D721Med (cell line): ENCODE data around the gene CCDC78.

Experiments
- DNase-seq: peaks from one replicate; pipeline ENCODE4 v3.0.0; 2011; ENCODE audit warnings: low spot score; ENCODE audit not compliant: insufficient read length
- FAIRE-seq: peaks from 2 replicates; lab custom pipeline; 2011; peaks lifted over from hg19 to GRCh38; lab: Jason Lieb, UNC
- TF ChIP-seq, protein P1 (sequence below): IDR thresholded peaks from 2 replicates; pipeline ENCODE4 v1.5.1; 2012; ENCODE audit warnings: mild to moderate bottlenecking, control low read depth; ENCODE audit not compliant: insufficient read depth; ENCODE audit errors: missing control alignments

The CCDC78 gene

DNA sequence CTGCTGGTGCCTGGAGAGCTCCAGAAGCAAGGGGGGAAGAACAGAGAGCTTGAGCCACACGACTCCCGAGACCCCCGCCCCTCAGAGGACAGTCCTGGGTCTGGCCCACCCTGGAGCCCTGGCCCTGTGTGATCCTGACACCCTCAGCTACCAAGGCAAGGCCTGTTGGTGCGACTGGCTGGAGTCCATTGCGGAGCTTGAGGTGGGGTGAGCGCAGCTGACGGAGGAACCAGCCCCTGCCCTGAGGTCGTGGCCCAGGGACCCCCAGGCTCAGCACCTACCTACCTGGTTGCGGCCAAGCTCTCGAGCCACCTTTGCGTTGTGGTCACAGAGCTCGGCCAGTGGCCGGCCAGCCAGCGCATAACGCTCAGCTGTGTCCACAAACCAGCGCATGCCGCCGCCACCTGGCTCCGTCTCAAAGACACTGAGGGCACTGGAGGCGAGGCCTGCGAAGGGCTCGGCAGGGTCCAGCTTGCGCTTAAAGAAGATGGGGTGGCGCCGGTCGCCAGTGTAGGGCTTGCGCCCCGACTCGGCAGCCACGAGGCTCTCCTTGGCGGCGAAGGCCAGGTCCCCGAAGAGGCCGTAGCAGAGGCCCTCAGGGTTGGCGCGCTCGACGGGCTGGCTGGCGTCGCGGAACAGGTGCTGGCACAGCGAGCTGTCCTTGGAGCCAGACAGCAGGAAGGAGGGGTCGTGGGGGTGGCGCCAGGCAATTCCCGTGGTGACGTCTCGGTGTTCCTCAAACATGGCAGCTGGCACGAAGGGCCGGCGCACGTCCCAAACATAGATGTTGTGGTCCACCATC is 39.6 kb downstream of the CCDC78 start:
- FAIRE-seq (no peak), DNase-seq (no peak)
- TF ChIP-seq, protein P1, sequence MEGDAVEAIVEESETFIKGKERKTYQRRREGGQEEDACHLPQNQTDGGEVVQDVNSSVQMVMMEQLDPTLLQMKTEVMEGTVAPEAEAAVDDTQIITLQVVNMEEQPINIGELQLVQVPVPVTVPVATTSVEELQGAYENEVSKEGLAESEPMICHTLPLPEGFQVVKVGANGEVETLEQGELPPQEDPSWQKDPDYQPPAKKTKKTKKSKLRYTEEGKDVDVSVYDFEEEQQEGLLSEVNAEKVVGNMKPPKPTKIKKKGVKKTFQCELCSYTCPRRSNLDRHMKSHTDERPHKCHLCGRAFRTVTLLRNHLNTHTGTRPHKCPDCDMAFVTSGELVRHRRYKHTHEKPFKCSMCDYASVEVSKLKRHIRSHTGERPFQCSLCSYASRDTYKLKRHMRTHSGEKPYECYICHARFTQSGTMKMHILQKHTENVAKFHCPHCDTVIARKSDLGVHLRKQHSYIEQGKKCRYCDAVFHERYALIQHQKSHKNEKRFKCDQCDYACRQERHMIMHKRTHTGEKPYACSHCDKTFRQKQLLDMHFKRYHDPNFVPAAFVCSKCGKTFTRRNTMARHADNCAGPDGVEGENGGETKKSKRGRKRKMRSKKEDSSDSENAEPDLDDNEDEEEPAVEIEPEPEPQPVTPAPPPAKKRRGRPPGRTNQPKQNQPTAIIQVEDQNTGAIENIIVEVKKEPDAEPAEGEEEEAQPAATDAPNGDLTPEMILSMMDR = no peak

DNA sequence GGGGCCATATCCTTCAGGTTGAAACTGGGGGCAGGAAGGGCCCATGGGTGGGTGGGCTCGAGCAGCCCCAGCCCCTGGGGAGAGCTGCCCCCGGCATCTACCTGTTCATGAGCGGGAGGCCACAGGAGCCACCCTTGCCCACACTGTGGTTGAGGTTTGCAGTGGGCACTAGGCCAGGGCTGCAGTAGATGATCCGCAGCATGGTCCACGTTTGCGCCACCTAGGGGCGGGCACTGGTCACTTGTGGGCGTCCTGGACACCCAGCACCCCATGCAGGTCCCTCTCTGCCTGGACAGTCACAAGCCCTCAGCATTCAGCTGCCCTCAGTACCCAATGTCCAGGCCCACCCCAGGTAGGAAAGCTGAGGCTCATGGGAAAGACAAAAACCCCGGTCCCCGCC is 40.3 kb downstream of the CCDC78 start:
- FAIRE-seq = no peak
- DNase-seq = no peak

DNA sequence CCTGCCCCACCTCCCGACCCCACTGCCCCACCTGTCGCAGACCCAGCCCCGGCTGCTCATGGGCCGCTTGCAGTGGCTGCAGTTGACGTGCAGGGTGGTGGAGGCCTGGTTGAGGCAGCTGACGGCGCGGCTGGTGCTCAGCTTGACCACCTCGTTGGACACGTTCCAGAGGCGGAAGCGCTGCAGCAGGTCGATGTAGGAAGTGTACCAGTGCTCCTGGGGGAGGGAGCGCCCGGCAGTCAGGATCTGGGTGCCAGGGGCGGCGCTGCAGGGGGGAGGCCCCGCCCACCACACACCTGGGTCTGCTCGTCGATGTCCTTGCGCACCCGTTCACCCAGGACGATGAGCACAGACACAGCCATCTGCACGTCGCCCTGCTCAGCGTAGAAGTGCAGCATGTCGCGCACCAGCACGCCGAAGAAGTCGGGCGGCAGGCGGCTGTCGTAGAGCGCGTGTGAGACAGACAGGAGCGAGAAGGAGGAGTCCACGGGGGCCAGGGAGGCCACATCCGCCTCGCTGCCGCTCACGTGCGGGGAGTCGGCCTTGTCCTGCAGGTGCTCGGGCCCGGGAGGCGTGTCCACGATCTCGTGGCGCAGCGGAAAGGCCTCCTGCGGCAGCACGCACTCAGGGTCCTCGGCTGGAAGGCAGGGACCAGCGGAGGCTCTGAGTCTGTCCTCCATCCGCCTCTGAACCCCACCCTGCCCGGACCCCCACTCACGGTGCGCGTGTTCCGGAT is 41.1 kb downstream of the CCDC78 start:
- no peak for DNase-seq
- TF ChIP-seq, protein P1 = no peak
- FAIRE-seq = no peak

More for the DNA sequence above, 40.3 kb downstream of the CCDC78 start:
- TF ChIP-seq, protein P1 = peak; percentile 43

DNA sequence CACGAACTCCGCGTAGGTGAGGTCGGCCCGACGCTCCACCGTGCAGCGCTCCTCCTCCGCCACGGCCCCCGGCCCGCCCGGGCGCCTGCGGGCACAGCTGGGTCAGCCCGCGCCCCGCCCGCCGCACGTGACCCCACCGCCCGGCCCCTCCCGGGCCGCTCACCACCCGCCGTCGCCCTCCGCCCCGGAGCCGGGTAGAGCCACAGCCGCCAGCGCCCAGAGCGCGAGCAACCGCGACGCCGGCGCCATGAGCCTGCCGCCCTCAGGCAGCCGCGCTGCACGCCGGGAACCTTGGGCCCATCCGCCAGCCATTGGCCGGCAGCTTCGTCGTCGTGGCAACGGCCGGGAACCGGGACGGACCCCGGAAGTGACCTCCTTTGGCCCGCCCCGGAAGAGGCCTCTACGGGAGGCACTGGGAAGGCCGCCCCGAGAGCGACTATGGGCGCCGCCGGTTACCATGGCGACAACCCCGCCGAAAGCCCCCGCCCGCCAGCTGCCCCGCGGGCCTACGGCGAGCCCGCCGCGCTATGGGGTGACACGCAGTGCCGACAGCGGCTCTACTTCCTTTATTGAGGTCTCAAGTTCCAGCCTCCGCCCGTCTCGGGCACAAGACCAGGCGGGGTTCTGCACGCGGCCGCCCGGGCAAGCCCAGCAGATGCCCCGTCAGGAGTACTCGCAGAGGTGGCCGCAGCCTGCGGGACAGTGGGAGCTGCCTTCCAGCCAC is 42.0 kb downstream of the CCDC78 start, which contains the start of gene JMJD8:
Gene JMJD8, minus strand, starts transcription at position 264 of the 724 bp plus-strand sequence. Its CDS starts 15 bp downstream, at position 249.
- TF ChIP-seq, protein P1 = no peak
- FAIRE-seq = no peak

DNA sequence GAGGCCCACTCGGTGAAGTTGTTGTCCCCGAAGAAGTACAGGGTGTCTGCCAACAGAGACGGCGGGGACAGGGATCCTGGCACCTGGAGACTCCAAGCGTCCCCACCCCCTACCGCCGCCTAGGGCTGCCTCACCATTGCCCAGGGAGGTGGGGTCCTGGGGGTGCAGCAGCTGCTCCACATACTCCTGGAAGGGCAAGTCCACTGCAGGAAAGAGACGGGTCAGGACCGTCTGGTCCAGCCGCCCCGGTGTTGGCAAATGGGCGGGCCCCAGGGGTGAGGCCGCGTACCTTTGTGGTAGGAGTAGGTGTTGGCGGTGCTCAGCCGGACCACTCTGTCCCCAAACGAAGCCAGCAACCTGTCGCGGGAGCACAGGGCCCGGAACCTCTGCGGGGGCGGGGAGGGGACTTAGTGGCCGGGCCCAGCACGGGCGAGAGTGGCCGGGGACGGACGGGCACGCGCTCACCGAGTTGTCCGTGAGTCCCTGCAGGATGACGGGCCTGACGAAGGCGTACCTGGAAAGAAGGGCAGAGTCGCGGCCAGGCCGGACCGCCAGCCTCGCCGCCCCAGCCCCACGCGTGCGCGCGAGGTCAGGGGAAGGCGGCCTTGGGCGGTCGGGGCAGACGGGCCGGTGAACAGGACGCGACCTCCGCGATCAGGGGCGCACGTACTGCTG is 42.7 kb downstream of the CCDC78 start:
- TF ChIP-seq, protein P1 = no peak
- DNase-seq (no peak), FAIRE-seq (no peak)

More for the DNA sequence above, 42.0 kb downstream of the CCDC78 start, which contains the start of gene JMJD8:
- DNase-seq = peak; percentile 99

DNA sequence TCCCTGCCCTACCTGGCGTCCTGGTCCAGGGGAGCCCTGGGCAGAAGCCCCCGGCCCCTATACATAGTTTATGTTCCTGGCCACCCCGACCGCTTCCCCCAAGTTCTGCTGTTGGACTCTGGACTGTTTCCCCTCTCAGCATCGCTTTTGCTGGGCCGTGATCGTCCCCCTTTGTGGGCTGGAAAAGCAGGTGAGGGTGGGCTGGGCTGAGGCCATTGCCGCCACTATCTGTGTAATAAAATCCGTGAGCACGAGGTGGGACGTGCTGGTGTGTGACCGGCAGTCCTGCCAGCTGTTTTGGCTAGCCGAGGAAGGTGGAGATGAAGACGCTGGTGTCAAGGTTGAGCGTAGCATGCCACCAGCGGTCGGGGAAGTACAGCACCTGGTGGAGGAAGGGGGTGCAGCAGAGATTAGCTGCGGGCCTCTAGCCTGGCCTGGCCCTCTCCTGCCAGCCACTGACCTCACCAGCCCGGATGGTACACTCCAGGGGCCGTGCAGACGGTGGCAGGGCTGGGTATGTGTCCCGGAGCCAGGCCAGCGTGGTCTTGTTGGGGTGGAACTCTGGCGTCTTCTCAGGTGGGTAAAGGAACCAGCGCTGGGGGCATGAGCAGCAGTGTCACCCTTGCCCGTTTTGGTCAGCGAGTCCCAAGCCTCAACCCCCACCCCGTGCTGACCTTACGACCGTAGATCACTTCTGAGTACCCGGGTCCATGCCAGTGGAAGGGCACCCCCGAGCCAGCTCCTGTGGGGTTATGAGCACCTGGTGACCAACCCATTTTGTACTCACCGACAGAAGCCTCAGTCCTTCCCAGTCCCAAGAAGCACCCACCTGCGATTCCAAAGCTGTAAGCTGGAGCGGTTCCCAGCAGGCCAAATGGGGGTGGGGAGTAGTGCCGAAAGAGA is 43.5 kb downstream of the CCDC78 start:
- TF ChIP-seq, protein P1 = no peak

More for the DNA sequence above, 43.5 kb downstream of the CCDC78 start:
- no peak for DNase-seq
- no peak for FAIRE-seq
